ENCODE results near the gene SLIT1. TPM values are rescaled to one million over a fixed set of nuclear protein-coding genes. Genes with fewer than 3 reads are reported as not detected.
A peak's percentile ranks its signal among the peaks of the same experiment; 100 is the strongest.

The SLIT1 gene
- total RNA-seq, 1 donor from 2014 or later, result 0.23 TPM

GRCh38 chr10:97050205-97050745 is 135.5 kb downstream of the SLIT1 start:
- no peaks in the 10 kb centered on the region for H3K4me1 ChIP-seq
- no peaks in the 10 kb centered on the region for H3K9me3 ChIP-seq
- H3K36me3 ChIP-seq, result no peaks in the 10 kb centered on the region
- DNase-seq (no peak), ATAC-seq (no peak)
- TF ChIP-seq CTCF (IDR thresholded peaks at IDR 0.05), result no peak
- H3K4me3 ChIP-seq, result no peak overlapping the region
- H3K27ac ChIP-seq, result no peak overlapping the region
- intact Hi-C loops (cut with DNase I), result no loop called here
- H3K27me3 ChIP-seq, result no peaks in the 10 kb centered on the region

GRCh38 chr10:97049670-97050069 is 136.1 kb downstream of the SLIT1 start:
- TF ChIP-seq CTCF (IDR thresholded peaks at IDR 0.05), result no peak
- DNase-seq (no peak), ATAC-seq (no peak)
- H3K4me3 ChIP-seq, result no peak overlapping the region
- H3K9me3 ChIP-seq, result no peaks in the 10 kb centered on the region
- no peak overlapping the region for H3K27ac ChIP-seq
- intact Hi-C loops (cut with DNase I), result no loop called here
- no peaks in the 10 kb centered on the region for H3K4me1 ChIP-seq
- no peaks in the 10 kb centered on the region for H3K36me3 ChIP-seq
- no peaks in the 10 kb centered on the region for H3K27me3 ChIP-seq

GRCh38 chr10:97048649-97049427 is 136.9 kb downstream of the SLIT1 start:
- peak; percentile 25 for ATAC-seq

GRCh38 chr10:97047788-97048187 is 138.0 kb downstream of the SLIT1 start:
- Histone ChIP-seq H3K9me3 (no peaks in the 10 kb centered on the region), H3K27ac (no peak overlapping the region), H3K36me3 (no peaks in the 10 kb centered on the region), H3K27me3 (no peaks in the 10 kb centered on the region), H3K4me3 (no peak overlapping the region), H3K4me1 (no peaks in the 10 kb centered on the region)
- TF ChIP-seq CTCF (IDR thresholded peaks at IDR 0.05), result no peak
- no peak for DNase-seq
- intact Hi-C loops (cut with DNase I), result no loop called here
- no peak for ATAC-seq

More at GRCh38 chr10:97048649-97049427, 136.9 kb downstream of the SLIT1 start:
- H3K27me3 ChIP-seq, result no peaks in the 10 kb centered on the region
- H3K36me3 ChIP-seq, result no peaks in the 10 kb centered on the region
- intact Hi-C loops (cut with DNase I), result no loop called here
- no peaks in the 10 kb centered on the region for H3K4me1 ChIP-seq
- no peak for DNase-seq
- TF ChIP-seq CTCF (IDR thresholded peaks at IDR 0.05), result no peak
- no peaks in the 10 kb centered on the region for H3K9me3 ChIP-seq
- H3K27ac ChIP-seq, result no peak overlapping the region
- H3K4me3 ChIP-seq, result no peak overlapping the region

GRCh38 chr10:97047083-97047736 is 138.5 kb downstream of the SLIT1 start:
- H3K4me3 ChIP-seq, result no peak overlapping the region
- no peaks in the 10 kb centered on the region for H3K36me3 ChIP-seq
- ATAC-seq, result no peak
- DNase-seq, result no peak
- intact Hi-C loops (cut with DNase I), result no loop called here
- no peaks in the 10 kb centered on the region for H3K4me1 ChIP-seq
- no peaks in the 10 kb centered on the region for H3K27me3 ChIP-seq
- TF ChIP-seq CTCF (IDR thresholded peaks at IDR 0.05), result no peak
- no peaks in the 10 kb centered on the region for H3K9me3 ChIP-seq
- H3K27ac ChIP-seq, result no peak overlapping the region

Data from upper lobe of right lung (tissue), 1 donor.